ENCODE measurements around the gene WASHC2A. TPM values are rescaled to one million over a fixed set of nuclear protein-coding genes. Genes with fewer than 3 reads are reported as not detected.
"Not testable (repeated sequence)": the region's sequence is repeated elsewhere in the genome, so short reads cannot be mapped to it uniquely, and the experiment has no call there.

WASHC2A gene
- total and polyA plus RNA-seq, 2 donors (not counting 1 experiment from before 2014, with no cell fraction given): 21.2 to 66.5 TPM

DNA sequence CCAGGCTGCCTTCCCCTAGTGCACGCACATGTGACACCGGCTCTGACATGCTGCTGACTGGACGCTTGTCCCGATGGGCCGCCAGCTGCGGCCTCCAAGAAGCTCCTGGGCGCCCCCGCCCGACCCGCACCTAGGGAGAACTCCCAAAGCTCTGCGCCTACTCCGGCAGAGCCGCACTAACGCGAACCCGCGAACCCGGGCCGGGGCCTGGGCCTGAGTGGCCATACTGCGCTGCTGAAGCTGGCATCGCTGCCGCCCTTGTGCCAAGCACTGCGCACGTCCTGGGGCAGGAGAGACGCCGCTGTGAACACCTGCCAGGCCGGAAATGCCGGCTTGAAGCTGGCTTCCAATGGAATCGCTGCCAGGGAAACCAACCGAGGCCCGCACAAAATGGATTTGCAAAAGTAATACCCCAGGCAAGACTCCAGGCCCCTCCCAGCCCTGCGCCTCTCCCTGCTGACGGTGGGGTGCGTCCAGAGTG is 85.1 kb downstream of the WASHC2A start:
- no peak overlapping the region for H3K27ac ChIP-seq (ENCODE audit: low read length in 2 of 2)
- Mint-ChIP-seq H3K4me3 (no peak overlapping the region), H3K27me3 (peaks cover 7% of the 10 kb centered on the region), H3K4me1 (no peaks in the 10 kb centered on the region), H3K27ac (no peak overlapping the region), H3K9me3 (ENCODE audit: insufficient read depth) (no peaks in the 10 kb centered on the region)
- WGBS (ENCODE audit: insufficient coverage): 12% methylated on average over 33 of the region's 34 CpGs
- H3K4me2 ChIP-seq (replicated peaks; ENCODE audit: low read depth, low read length, poor library complexity, severe bottlenecking): no peak overlapping the region
- H3K9ac ChIP-seq (ENCODE audit: low read length): no peak overlapping the region
- intact Hi-C loops (cut with micrococcal nuclease): no loop called here
- no peaks in the 10 kb centered on the region for H4K20me1 ChIP-seq (ENCODE audit: control insufficient read depth, insufficient read depth, low read length, poor library complexity, severe bottlenecking)
- ATAC-seq (ENCODE audit: low read depth) (no peak), DNase-seq (no peak)
- H3K79me2 ChIP-seq (ENCODE audit: control insufficient read depth, insufficient read depth, low read length): no peaks in the 10 kb centered on the region
- no peaks in the 10 kb centered on the region for H3K4me1 ChIP-seq (ENCODE audit: control insufficient read depth in 2 of 2, insufficient read depth in 2 of 2, low read length in 2 of 2)
- peaks cover 0 to 5% (median 0%) of the 10 kb centered on the region in 4 experiments for H3K27me3 ChIP-seq (replicated peaks in 1 of 4; ENCODE audit: control extremely low read depth in 1 of 4, control insufficient read depth in 3 of 4, insufficient read depth in 4 of 4, low read length in 3 of 4)
- ChIA-PET CTCF (no interaction called here), POLR2A (no interaction called here)
- TF ChIP-seq, protein P1, sequence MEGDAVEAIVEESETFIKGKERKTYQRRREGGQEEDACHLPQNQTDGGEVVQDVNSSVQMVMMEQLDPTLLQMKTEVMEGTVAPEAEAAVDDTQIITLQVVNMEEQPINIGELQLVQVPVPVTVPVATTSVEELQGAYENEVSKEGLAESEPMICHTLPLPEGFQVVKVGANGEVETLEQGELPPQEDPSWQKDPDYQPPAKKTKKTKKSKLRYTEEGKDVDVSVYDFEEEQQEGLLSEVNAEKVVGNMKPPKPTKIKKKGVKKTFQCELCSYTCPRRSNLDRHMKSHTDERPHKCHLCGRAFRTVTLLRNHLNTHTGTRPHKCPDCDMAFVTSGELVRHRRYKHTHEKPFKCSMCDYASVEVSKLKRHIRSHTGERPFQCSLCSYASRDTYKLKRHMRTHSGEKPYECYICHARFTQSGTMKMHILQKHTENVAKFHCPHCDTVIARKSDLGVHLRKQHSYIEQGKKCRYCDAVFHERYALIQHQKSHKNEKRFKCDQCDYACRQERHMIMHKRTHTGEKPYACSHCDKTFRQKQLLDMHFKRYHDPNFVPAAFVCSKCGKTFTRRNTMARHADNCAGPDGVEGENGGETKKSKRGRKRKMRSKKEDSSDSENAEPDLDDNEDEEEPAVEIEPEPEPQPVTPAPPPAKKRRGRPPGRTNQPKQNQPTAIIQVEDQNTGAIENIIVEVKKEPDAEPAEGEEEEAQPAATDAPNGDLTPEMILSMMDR (IDR thresholded peaks at IDR 0.05): no peak
- TF ChIP-seq EZH2 (IDR thresholded peaks at IDR 0.05; ENCODE audit: borderline replicate concordance, insufficient read depth, low read depth, low read length, poor library complexity, severe bottlenecking): no peak
- no peaks in the 10 kb centered on the region for H3K36me3 ChIP-seq (replicated peaks in 1 of 2; ENCODE audit: control extremely low read depth in 1 of 2, control insufficient read depth in 1 of 2, extremely low read depth in 1 of 2, insufficient read depth in 2 of 2, low read length in 1 of 2)
- no peak overlapping the region for H3K4me3 ChIP-seq (ENCODE audit: control extremely low read depth in 1 of 5, extremely low read depth in 1 of 5, insufficient read depth in 1 of 5, low read depth in 2 of 5, low read length in 4 of 5)
- H3K9me3 ChIP-seq (ENCODE audit: control extremely low read depth in 1 of 3, control insufficient read depth in 2 of 3, insufficient read depth in 1 of 3, low read length in 2 of 3): no peaks in the 10 kb centered on the region
- no peak overlapping the region for H2AFZ ChIP-seq (ENCODE audit: insufficient read depth, low read depth, low read length, poor library complexity, severe bottlenecking)

DNA sequence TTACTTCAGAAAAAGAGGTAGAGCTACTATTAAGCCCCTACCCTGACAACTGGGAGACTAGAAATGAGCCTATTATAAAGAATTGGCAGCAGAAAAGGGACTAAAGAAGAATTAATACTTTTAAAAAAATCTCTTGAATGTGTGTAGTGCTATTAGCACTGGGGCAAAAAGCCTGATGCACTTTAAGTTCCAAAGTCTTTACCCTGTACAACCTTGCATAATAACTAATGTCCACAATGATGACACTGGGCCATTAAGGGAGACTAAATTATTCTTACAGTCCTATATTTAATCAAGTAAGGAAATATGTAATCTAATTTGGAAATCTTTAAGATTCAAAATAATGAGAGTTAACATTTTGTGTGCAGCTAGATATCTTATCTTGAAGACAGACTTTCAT is 90.1 kb downstream of the WASHC2A start:
- H3K27ac Mint-ChIP-seq, CTCF ChIA-PET: not testable (repeated sequence)

DNA sequence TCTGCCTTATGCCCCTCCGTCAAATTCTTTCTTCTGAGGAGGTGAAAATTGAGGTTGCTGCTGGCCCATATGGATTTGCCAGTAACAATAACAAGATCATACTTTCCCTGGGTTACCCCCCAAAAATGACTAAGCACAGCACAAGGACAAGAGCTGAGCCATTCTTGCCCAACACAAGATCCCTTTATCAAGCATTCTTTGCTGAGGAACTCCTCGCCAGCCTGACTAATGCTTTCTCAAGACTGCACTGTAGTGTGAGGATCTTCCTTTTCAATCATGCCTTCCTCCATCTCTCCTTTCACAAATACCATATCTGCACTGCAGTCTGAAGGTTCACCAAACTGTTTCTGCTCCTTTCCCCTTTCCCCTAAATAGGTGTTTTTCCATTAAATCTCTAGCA is 92.1 kb downstream of the WASHC2A start:
- H3K27ac ChIP-seq (ENCODE audit: low read length in 2 of 2); H3K4me2 ChIP-seq (replicated peaks; ENCODE audit: low read depth, low read length, poor library complexity, severe bottlenecking); POLR2A ChIA-PET; H3K27me3 ChIP-seq (replicated peaks in 1 of 4; ENCODE audit: control extremely low read depth in 1 of 4, control insufficient read depth in 3 of 4, insufficient read depth in 4 of 4, low read length in 3 of 4); H3K27ac Mint-ChIP-seq; H3K9ac ChIP-seq (ENCODE audit: low read length); ATAC-seq (ENCODE audit: low read depth); H3K9me3 ChIP-seq (ENCODE audit: control extremely low read depth in 1 of 3, control insufficient read depth in 2 of 3, insufficient read depth in 1 of 3, low read length in 2 of 3); H4K20me1 ChIP-seq (ENCODE audit: control insufficient read depth, insufficient read depth, low read length, poor library complexity, severe bottlenecking); H3K79me2 ChIP-seq (ENCODE audit: control insufficient read depth, insufficient read depth, low read length); CTCF ChIA-PET; intact Hi-C loops (cut with micrococcal nuclease); H3K4me1 Mint-ChIP-seq; H2AFZ ChIP-seq (ENCODE audit: insufficient read depth, low read depth, low read length, poor library complexity, severe bottlenecking); H3K27me3 Mint-ChIP-seq; H3K4me3 Mint-ChIP-seq; H3K36me3 ChIP-seq (replicated peaks in 1 of 2; ENCODE audit: control extremely low read depth in 1 of 2, control insufficient read depth in 1 of 2, extremely low read depth in 1 of 2, insufficient read depth in 2 of 2, low read length in 1 of 2); H3K4me1 ChIP-seq (ENCODE audit: control insufficient read depth in 2 of 2, insufficient read depth in 2 of 2, low read length in 2 of 2); H3K4me3 ChIP-seq (ENCODE audit: control extremely low read depth in 1 of 5, extremely low read depth in 1 of 5, insufficient read depth in 1 of 5, low read depth in 2 of 5, low read length in 4 of 5); H3K9me3 Mint-ChIP-seq (ENCODE audit: insufficient read depth); DNase-seq: not testable (repeated sequence)
- 80% methylated on average over 1 of the region's 2 CpGs for WGBS (ENCODE audit: insufficient coverage)

More for the DNA sequence above, 90.1 kb downstream of the WASHC2A start:
- DNase-seq; H3K9me3 Mint-ChIP-seq (ENCODE audit: insufficient read depth); H3K9me3 ChIP-seq (ENCODE audit: control extremely low read depth in 1 of 3, control insufficient read depth in 2 of 3, insufficient read depth in 1 of 3, low read length in 2 of 3); H3K9ac ChIP-seq (ENCODE audit: low read length); H2AFZ ChIP-seq (ENCODE audit: insufficient read depth, low read depth, low read length, poor library complexity, severe bottlenecking); ATAC-seq (ENCODE audit: low read depth); H3K4me3 ChIP-seq (ENCODE audit: control extremely low read depth in 1 of 5, extremely low read depth in 1 of 5, insufficient read depth in 1 of 5, low read depth in 2 of 5, low read length in 4 of 5); H3K4me3 Mint-ChIP-seq; H4K20me1 ChIP-seq (ENCODE audit: control insufficient read depth, insufficient read depth, low read length, poor library complexity, severe bottlenecking); H3K27me3 ChIP-seq (replicated peaks in 1 of 4; ENCODE audit: control extremely low read depth in 1 of 4, control insufficient read depth in 3 of 4, insufficient read depth in 4 of 4, low read length in 3 of 4); H3K27ac ChIP-seq (ENCODE audit: low read length in 2 of 2); H3K79me2 ChIP-seq (ENCODE audit: control insufficient read depth, insufficient read depth, low read length); H3K27me3 Mint-ChIP-seq; POLR2A ChIA-PET; H3K4me1 Mint-ChIP-seq; intact Hi-C loops (cut with micrococcal nuclease); H3K36me3 ChIP-seq (replicated peaks in 1 of 2; ENCODE audit: control extremely low read depth in 1 of 2, control insufficient read depth in 1 of 2, extremely low read depth in 1 of 2, insufficient read depth in 2 of 2, low read length in 1 of 2); H3K4me2 ChIP-seq (replicated peaks; ENCODE audit: low read depth, low read length, poor library complexity, severe bottlenecking); H3K4me1 ChIP-seq (ENCODE audit: control insufficient read depth in 2 of 2, insufficient read depth in 2 of 2, low read length in 2 of 2): not testable (repeated sequence)

Data from B cell (primary cell).